Tibial nerve (tissue), 4 donors: ENCODE data around the gene ADCY3.

ENCODE experiments used
- CTCF ChIP-seq, 5 experiments: fragments of 200-600 bp in 3 of 5; fragments of 450-650 bp in 2 of 5; sonication (generic) in 3 of 5; IDR thresholded peaks; one replicate each; pipeline ENCODE4 v1.5.1; 2016 to 2019; ENCODE audit warnings: antibody characterized with exemption in 5 of 5, mild to moderate bottlenecking in 3 of 5, moderate library complexity in 2 of 5
- EP300 ChIP-seq, 2 donors: sonication (generic); formaldehyde crosslinking; IDR thresholded peaks; one replicate each; pipeline ENCODE4 v1.6.1; 2017; ENCODE audit warnings: antibody characterized with exemption in 2 of 2, mild to moderate bottlenecking in 1 of 2
- POLR2A ChIP-seq, 2 donors: fragments of 450-650 bp; IDR thresholded peaks; one replicate each; pipeline ENCODE4 v1.6.1; 2017; ENCODE audit warnings: antibody characterized with exemption in 2 of 2, mild to moderate bottlenecking in 2 of 2, moderate library complexity in 2 of 2

DNA sequence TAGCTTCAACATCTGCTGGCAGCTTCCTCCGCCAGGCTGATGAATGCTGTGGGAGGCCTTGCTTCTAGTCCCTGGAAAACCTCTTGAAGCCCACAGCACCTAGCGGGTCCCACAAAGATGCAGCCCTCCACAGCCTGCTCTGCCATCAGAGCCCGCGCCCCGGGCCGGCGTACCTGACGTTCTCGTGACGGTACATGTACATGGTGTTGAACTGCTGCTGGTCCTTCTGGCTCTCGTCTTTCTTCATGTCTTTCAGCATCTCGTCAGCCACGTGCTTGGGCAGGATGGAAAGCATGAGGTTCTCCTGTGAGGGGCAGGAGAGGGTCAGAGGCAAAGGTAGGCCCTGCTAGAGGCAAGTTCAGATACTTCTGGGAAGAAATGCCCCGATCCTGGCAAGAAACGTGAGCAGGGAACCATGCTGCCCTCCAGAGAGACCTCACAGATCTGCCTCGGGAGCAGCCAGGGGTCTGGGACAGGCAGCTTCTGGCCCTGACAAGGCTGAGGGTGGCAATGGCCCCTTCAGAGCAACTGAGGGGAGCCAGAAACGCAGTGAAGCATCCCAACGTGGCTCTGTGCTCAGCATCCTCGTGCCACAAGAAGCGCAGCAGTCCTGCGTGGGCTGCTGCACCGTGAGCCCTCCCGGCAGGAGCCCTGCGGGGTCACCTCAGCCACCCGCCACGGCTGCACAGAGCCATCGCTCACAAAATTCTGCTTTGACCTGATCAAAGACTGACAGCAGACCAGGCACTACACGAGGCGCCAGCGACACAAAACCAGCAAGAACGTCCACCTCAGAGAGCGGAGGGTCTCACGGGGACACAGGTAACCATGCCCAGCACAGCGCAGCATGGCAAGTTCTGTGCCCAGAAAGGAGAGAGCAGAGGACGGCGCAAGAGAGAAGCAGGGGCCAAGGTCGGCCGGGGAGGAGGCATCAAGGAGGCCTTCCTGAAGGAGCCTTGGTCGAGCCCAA, 77.7 kb downstream of the ADCY3 start:
- TF ChIP-seq CTCF (IDR thresholded peaks at IDR 0.05) (no peak), EP300 (IDR thresholded peaks at IDR 0.05) (no peak), POLR2A (IDR thresholded peaks at IDR 0.05) (no peak)
